ENCODE results near the gene CLPTM1L.

Gene CLPTM1L, protein sequence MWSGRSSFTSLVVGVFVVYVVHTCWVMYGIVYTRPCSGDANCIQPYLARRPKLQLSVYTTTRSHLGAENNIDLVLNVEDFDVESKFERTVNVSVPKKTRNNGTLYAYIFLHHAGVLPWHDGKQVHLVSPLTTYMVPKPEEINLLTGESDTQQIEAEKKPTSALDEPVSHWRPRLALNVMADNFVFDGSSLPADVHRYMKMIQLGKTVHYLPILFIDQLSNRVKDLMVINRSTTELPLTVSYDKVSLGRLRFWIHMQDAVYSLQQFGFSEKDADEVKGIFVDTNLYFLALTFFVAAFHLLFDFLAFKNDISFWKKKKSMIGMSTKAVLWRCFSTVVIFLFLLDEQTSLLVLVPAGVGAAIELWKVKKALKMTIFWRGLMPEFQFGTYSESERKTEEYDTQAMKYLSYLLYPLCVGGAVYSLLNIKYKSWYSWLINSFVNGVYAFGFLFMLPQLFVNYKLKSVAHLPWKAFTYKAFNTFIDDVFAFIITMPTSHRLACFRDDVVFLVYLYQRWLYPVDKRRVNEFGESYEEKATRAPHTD

GRCh38 chr5:1344975-1345838 is at the start of gene CLPTM1L:
Gene CLPTM1L, minus strand, starts transcription at chr5:1345099. Its CDS starts 258 bp downstream, at chr5:1344841.
- TF ChIP-seq JUND (IDR thresholded peaks at IDR 0.05; ENCODE audit: low read depth), result no peak
- in situ Hi-C loops (cut with HindIII; ENCODE audit: low pct_unique_long_range_greater_than_20kb, low sequenced_read_pairs), result no loop called here

DNA sequence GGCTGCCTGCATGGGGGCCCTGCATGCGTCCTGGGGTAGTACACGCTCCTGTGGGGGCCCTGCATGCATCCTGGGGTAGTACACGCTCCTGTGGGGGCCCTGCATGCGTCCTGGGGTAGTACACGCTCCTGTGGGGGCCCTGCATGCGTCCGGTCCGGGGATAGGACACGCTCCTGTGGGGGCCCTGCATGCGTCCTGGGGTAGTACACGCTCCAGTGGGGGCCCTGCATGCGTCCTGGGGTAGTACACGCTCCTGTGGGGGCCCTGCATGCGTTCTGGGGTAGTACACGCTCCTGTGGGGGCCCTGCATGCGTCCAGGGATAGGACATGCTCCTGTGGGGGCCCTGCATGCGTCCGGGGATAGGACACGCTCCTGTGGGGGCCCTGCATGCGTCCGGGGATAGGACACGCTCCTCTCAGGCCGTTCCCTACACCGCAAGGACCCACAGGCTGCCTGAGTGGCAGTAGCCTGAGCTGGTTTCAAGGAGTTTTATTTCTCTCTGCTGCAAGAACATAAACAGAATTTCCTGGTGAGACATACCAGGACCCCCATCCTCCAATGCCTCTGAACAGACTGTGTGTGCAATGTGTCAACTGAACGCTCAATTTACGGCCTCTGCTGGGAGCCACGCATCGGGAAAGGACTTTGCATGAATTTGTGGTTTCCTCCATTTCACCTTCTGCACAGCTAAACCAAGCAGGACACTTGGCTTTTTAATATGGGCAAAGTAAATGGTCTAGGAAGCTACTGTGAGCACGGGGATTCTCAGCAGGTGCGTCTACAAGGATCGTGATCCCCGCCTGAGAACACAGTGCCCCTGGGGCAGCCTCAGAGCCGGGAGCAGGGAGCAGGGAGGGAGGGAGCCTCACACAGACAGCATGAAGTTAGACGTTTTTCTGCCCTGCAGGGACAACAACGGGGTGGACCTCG is 48.9 kb upstream of the CLPTM1L start:
- no peak for DNase-seq (ENCODE audit: low read depth in 1 of 2, low spot score in 1 of 2)
- no peak for TF ChIP-seq JUND (IDR thresholded peaks at IDR 0.05; ENCODE audit: low read depth)
- in situ Hi-C loops (cut with HindIII; ENCODE audit: low pct_unique_long_range_greater_than_20kb, low sequenced_read_pairs), result no loop called here

More at GRCh38 chr5:1344975-1345838, at the start of gene CLPTM1L:
- DNase-seq (ENCODE audit: low read depth in 1 of 2, low spot score in 1 of 2), result peak; percentile 96 to 100

DNA sequence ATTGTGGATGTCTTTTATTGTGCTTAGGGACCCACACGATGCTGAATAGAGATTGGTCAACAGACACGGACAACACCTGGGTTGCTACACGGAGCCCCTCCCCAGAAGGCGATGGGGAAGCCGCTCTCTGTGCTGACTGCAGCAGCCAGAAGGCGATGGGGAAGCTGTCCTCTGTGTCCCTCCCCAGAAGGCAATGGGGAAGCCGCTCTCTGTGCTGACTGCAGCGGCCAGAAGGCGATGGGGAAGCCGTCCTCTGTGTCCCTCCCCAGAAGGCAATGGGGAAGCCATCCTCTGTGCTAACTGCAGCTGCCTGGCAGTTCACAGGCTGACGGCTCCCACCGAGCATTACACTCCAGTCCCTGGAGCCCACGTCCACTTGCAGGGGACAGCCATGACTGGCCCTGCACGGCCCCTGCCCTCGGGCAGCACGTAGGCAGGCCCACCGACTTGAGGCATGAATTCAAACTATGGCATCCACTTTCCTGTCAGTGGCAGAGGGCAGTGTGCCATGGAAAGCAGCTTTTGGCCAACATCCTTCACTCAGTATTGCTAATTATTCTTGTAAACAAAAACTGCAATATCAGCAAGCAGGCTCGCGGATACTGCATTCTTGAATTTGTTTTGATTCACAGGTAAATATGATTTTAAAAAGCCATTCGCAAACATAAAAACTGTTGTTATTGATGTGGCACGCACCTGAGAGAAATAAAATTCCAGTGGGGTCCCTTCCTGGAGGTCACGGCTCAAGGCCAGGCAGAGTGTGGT is 48.1 kb upstream of the CLPTM1L start:
- no peak for TF ChIP-seq JUND (IDR thresholded peaks at IDR 0.05; ENCODE audit: low read depth)
- DNase-seq (ENCODE audit: low read depth in 1 of 2, low spot score in 1 of 2), result no peak
- in situ Hi-C loops (cut with HindIII; ENCODE audit: low pct_unique_long_range_greater_than_20kb, low sequenced_read_pairs), result no loop called here

- no peak for DNase-seq (ENCODE audit: low read depth in 1 of 2, low spot score in 1 of 2)
- in situ Hi-C loops (cut with HindIII; ENCODE audit: low pct_unique_long_range_greater_than_20kb, low sequenced_read_pairs), result no loop called here
- TF ChIP-seq JUND (IDR thresholded peaks at IDR 0.05; ENCODE audit: low read depth), result no peak
Observed at GRCh38 chr5:1392261-1392660, 47.4 kb upstream of the CLPTM1L start.

GRCh38 chr5:1391691-1392090 is 46.8 kb upstream of the CLPTM1L start:
- TF ChIP-seq JUND (IDR thresholded peaks at IDR 0.05; ENCODE audit: low read depth), result no peak
- in situ Hi-C loops (cut with HindIII; ENCODE audit: low pct_unique_long_range_greater_than_20kb, low sequenced_read_pairs), result no loop called here
- DNase-seq (ENCODE audit: low read depth in 1 of 2, low spot score in 1 of 2), result no peak

- in situ Hi-C loops (cut with HindIII; ENCODE audit: low pct_unique_long_range_greater_than_20kb, low sequenced_read_pairs), result no loop called here
- TF ChIP-seq JUND (IDR thresholded peaks at IDR 0.05; ENCODE audit: low read depth), result no peak
Observed at GRCh38 chr5:1390861-1391600, 46.1 kb upstream of the CLPTM1L start.

DNA sequence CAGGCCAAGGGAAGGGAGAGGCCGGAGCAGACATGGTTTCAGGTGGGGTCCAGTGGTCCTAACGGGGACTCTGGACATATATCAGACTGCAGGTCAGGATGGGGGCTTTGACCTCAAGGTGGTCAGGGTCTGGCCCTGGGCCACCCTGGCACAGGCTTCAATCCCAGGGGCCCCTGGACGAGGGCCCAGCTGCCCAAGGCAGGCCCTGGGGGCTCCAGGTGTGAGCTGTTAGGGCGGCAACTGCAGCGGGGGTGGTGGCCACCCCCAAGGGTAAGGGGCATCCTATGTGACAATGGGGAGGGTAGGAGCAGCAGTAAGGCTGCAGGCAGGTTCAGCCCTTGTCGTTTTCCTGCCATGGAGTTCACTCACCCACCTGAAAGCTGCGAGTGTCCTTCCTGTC is 45.4 kb upstream of the CLPTM1L start:
- TF ChIP-seq JUND (IDR thresholded peaks at IDR 0.05; ENCODE audit: low read depth), result no peak
- in situ Hi-C loops (cut with HindIII; ENCODE audit: low pct_unique_long_range_greater_than_20kb, low sequenced_read_pairs), result no loop called here

More at GRCh38 chr5:1390861-1391600, 46.1 kb upstream of the CLPTM1L start:
- DNase-seq (ENCODE audit: low read depth in 1 of 2, low spot score in 1 of 2), result no peak

GRCh38 chr5:1388383-1388967 is 43.6 kb upstream of the CLPTM1L start:
- in situ Hi-C loops (cut with HindIII; ENCODE audit: low pct_unique_long_range_greater_than_20kb, low sequenced_read_pairs), result no loop called here
- no peak for TF ChIP-seq JUND (IDR thresholded peaks at IDR 0.05; ENCODE audit: low read depth)
- no peak for DNase-seq (ENCODE audit: low read depth in 1 of 2, low spot score in 1 of 2)

More for the DNA sequence above, 45.4 kb upstream of the CLPTM1L start:
- DNase-seq (ENCODE audit: low read depth in 1 of 2, low spot score in 1 of 2), result no peak

- TF ChIP-seq JUND (IDR thresholded peaks at IDR 0.05; ENCODE audit: low read depth), result no peak
- no peak for DNase-seq (ENCODE audit: low read depth in 1 of 2, low spot score in 1 of 2)
- in situ Hi-C loops (cut with HindIII; ENCODE audit: low pct_unique_long_range_greater_than_20kb, low sequenced_read_pairs), result no loop called here
Observed at GRCh38 chr5:1387876-1388275, 43.0 kb upstream of the CLPTM1L start.

DNA sequence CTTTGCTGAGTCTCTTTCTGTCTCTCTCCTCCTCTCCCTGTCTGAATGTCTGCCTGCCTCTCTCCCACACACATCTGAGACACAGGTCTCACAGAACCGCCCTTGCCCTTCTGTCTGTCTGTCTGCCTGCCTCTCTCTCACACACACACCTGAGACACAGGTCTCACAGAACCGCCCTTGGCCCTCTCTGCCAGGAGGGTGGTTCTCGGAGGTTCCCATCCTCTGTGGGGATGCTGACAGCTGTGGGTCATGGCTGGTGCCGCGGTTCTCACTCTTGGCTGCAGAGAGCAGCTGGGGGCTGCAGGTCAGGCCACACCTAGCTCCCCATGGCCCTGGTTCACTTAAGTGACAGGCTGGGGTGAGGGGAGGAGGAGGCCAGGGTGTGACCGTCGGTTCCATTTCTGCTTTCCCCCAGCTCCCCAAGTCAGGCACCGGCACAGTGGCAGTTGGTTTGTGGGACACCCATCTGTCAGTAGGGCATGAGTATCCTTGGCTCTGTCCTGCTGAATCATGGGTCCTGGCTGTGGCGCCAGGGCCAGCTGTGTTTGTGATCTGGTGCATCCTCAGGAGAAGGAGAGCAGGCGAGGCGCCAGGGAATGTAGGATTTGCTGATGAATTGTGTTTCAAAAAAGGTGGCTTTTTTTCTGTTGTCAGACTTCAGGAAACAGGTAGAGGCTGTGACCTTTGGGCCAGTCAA is 42.3 kb upstream of the CLPTM1L start:
- no peak for DNase-seq (ENCODE audit: low read depth in 1 of 2, low spot score in 1 of 2)
- TF ChIP-seq JUND (IDR thresholded peaks at IDR 0.05; ENCODE audit: low read depth), result no peak
- in situ Hi-C loops (cut with HindIII; ENCODE audit: low pct_unique_long_range_greater_than_20kb, low sequenced_read_pairs), result no loop called here
